Heart right ventricle (tissue), 16 donors: Measurements from ENCODE around the gene CD300C. TPM values are rescaled to one million over a fixed set of nuclear protein-coding genes. Genes with fewer than 3 reads are reported as not detected.
"Not testable (repeated sequence)": the region's sequence is repeated elsewhere in the genome, so short reads cannot be mapped to it uniquely, and the experiment has no call there.

Source experiments
- ATAC-seq, 8 donors: fragments of 200-7000 bp; cut with Tn5 transposase; one replicate each; pipeline ENCODE4 v1.9.1; 2020; ENCODE audit warnings: mild to moderate bottlenecking in 8 of 8, moderate library complexity in 8 of 8, moderate number of reproducible peaks in 1 of 8
- DNase-seq, 2 donors: peaks; one replicate each; pipeline ENCODE4 v3.0.0-alpha.2; 2020
- H3K27ac ChIP-seq, 10 donors: fragments of 200-600 bp; sonication (generic) in 2 of 10; one replicate each; pipeline versions ENCODE4 v1.5.0 to v1.8.0; 2020 to 2022; ENCODE audit warnings: mild to moderate bottlenecking in 3 of 10
- H3K27me3 ChIP-seq, 7 donors: fragments of 200-600 bp; one replicate each; pipeline ENCODE4 v1.8.0; 2021 to 2022; ENCODE audit warnings: mild to moderate bottlenecking in 2 of 7
- H3K36me3 ChIP-seq, 9 donors: fragments of 200-600 bp; sonication (generic) in 1 of 9; one replicate each; pipeline versions ENCODE4 v1.5.0 to v1.8.0; 2020 to 2022; ENCODE audit warnings: mild to moderate bottlenecking in 2 of 9
- H3K4me1 ChIP-seq, 9 donors: fragments of 200-600 bp; sonication (generic) in 1 of 9; one replicate each; pipeline versions ENCODE4 v1.5.0 to v1.8.0; 2020 to 2022; ENCODE audit warnings: mild to moderate bottlenecking in 4 of 9
- H3K4me3 ChIP-seq, 10 donors: fragments of 200-600 bp; sonication (generic) in 2 of 10; one replicate each; pipeline versions ENCODE4 v1.5.0 to v1.8.0; 2020 to 2022; ENCODE audit warnings: mild to moderate bottlenecking in 7 of 10, moderate library complexity in 2 of 10
- H3K9me3 ChIP-seq, 11 donors: fragments of 200-600 bp in 10 of 11; sonication (generic) in 2 of 11; one replicate each; pipeline versions ENCODE4 v1.5.0 to v1.8.0; 2013 to 2022; ENCODE audit warnings: mild to moderate bottlenecking in 2 of 11, control low read depth in 1 of 11, moderate library complexity in 1 of 11
- WGBS, 2 donors: extraction: QIAGEN DNeasy Blood & Tissue Kit; methylation state at CpG; one replicate each; pipeline ENCODE4 v1.1.7; 2013; ENCODE audit warnings: inconsistent platforms in 1 of 2; 5-methylcytosine and 5-hydroxymethylcytosine counted together
- intact Hi-C, 10 donors: fragments of 100-400 bp; cut with DNase I; formaldehyde crosslinking; loops; one replicate each; pipeline versions ENCODE4 v1.11.1 to v1.14.2; 2022
- polyA plus RNA-seq, 2 donors: library from polyadenylated mRNA; stranded (reverse); fragments of 200-250 nt; gene quantifications; one replicate each; pipeline ENCODE4 v1.2.3, GENCODE V29; 2013
- total RNA-seq, 10 donors: library from RNA; stranded (reverse); fragmentation: NEBNext Ultra II Directional in 3 of 10; extraction: Animal tissue kit (Norgen Biotek cat#: 25700) in 3 of 10; gene quantifications; one replicate each; pipeline versions ENCODE4 v1.2.1 to v1.2.4, GENCODE V29; 2021 to 2023
- TF ChIP-seq, protein P1 (sequence below), 9 donors: fragments of 200-600 bp; sonication (generic) in 2 of 9; IDR thresholded peaks; one replicate each; pipeline versions ENCODE4 v1.5.0 to v1.8.0; 2021 to 2022; ENCODE audit warnings: antibody characterized with exemption in 9 of 9, mild to moderate bottlenecking in 5 of 9, moderate library complexity in 1 of 9
- donor health status: Arrhythmogenic right ventricular cardiomyopathy.
- donor health status: ischemic (EF 13 %, LVEDD 7.1; RV severe dilation, severe dysfunction).
- donor health status: healthy with polysubstance abuse.
- donor health status: DM: no; HTN: yes; CAD: no.
- donor health status: DM: no; HTN: no; CAD: no.
- donor health status: ischemic (EF 25% LVEDD 6.9; RV normal size, moderate dysfunction).
- donor health status: ischemic (EF 25% LVEDD 5.7; RV mildly dilated, moderate dysfunction).
- donor health status: healthy.
- donor health status: DM: yes; HTN: yes; CAD: no.
- donor health status: Ischemic cardiomyopathy.
- donor health status: ischemic (EF 35%, LVEDD 5.7; RV mildly dilated, moderate dysfunction).
- donor health status: nonischemic (EF 11% LVEDD 7.7; RV severe dilation, severe dysfunction).
- donor health status: DM: yes; HTN: yes; CAD: no.
- donor health status: PGD.
- donor health status: ischemic (EF 29% LVEDD 5.4; RV normal size, mild dysfunction).
- donor health status: nonischemic (EF 23%, LVEDD 6.1; RV moderate dilation, normal function).

The CD300C gene
- total and polyA plus RNA-seq, 12 donors, result 0.21 to 3.2 (median 0.55) TPM

GRCh38 chr17:74558882-74559519 lies 13.1 kb upstream of the CD300C start:
- no peak overlapping the region for H3K4me3 ChIP-seq
- H3K4me1 ChIP-seq, result peaks cover 0 to 11% (median 0%) of the 10 kb centered on the region in 9 donors
- DNase-seq (no peak), ATAC-seq (no peak)
- H3K27me3 ChIP-seq, result peaks cover 0 to 30% (median 4%) of the 10 kb centered on the region in 7 donors
- no peak overlapping the region for H3K27ac ChIP-seq
- H3K9me3 ChIP-seq, result no peaks in the 10 kb centered on the region
- intact Hi-C loops, result no loop called here
- H3K36me3 ChIP-seq, result no peaks in the 10 kb centered on the region
- TF ChIP-seq, protein P1, sequence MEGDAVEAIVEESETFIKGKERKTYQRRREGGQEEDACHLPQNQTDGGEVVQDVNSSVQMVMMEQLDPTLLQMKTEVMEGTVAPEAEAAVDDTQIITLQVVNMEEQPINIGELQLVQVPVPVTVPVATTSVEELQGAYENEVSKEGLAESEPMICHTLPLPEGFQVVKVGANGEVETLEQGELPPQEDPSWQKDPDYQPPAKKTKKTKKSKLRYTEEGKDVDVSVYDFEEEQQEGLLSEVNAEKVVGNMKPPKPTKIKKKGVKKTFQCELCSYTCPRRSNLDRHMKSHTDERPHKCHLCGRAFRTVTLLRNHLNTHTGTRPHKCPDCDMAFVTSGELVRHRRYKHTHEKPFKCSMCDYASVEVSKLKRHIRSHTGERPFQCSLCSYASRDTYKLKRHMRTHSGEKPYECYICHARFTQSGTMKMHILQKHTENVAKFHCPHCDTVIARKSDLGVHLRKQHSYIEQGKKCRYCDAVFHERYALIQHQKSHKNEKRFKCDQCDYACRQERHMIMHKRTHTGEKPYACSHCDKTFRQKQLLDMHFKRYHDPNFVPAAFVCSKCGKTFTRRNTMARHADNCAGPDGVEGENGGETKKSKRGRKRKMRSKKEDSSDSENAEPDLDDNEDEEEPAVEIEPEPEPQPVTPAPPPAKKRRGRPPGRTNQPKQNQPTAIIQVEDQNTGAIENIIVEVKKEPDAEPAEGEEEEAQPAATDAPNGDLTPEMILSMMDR (IDR thresholded peaks at IDR 0.05), result no peak
- WGBS, 2 donors, result 69 to 73% methylated on average over 6 of the region's 6 CpGs

DNA sequence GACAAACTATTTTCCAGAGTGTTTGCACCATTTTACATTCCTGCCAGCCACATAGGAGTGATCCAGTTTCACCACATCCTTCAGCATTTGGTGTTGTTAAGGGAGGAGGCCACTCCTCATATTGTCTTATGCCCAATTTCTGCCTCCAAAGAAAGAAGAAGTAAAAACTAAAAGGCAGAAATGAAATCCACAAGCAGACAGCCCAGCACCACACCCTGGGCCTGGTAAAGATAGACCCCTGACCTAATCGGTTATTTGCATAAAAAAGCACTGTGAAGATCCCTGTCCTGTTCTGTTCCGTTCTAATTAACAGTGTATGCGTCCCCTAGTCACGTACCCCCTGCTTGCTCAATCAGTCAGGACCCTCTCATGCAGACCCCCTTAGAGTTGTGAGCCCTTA lies 12.5 kb upstream of the CD300C start:
- H3K27me3 ChIP-seq, result peaks cover 0 to 30% (median 3%) of the 10 kb centered on the region in 7 donors
- H3K36me3 ChIP-seq, intact Hi-C loops, ATAC-seq, DNase-seq, H3K27ac ChIP-seq, H3K4me3 ChIP-seq, H3K9me3 ChIP-seq: not testable (repeated sequence)
- H3K4me1 ChIP-seq, result peaks cover 0 to 11% (median 0%) of the 10 kb centered on the region in 9 donors
- WGBS, 2 donors, result 54 to 73% methylated on average over 4 of the region's 4 CpGs

DNA sequence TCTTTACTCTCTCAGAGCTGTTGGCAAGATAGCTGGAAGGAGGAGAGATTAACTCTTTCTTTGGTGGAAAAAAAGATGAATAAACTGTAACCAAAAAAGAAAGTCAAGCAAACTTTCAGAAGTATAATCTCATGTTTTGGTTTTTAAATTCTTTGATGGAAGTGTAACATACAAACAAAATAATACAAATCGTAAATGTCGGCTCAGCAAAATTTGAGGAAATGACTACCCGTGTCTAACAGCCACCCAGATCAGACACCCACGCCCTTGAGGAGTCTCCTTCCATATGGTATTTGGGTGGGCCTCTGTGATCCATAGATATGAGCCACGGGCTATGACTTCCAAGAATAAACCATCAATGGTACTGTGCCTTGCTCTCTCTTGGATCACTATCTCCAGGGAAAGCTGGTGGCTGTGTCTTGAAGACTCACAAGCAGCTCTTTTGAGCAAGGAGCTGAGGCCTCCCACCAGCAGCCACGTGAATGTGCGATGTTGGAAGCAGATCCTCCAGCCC lies 9.6 kb upstream of the CD300C start:
- H3K4me3 ChIP-seq, result no peak overlapping the region
- H3K36me3 ChIP-seq, result no peaks in the 10 kb centered on the region
- no peaks in the 10 kb centered on the region for H3K9me3 ChIP-seq
- H3K27ac ChIP-seq, result no peak overlapping the region
- 55 to 64% methylated on average over 7 of the region's 7 CpGs for WGBS, 2 donors
- peaks cover 0 to 31% (median 7%) of the 10 kb centered on the region in 7 donors for H3K27me3 ChIP-seq
- peaks cover 0 to 11% (median 0%) of the 10 kb centered on the region in 9 donors for H3K4me1 ChIP-seq
- intact Hi-C loops, result no loop called here
- DNase-seq (no peak), ATAC-seq (no peak)
- TF ChIP-seq, protein P1 (IDR thresholded peaks at IDR 0.05), result no peak

GRCh38 chr17:74554909-74555308 lies 9.0 kb upstream of the CD300C start:
- Histone ChIP-seq H3K4me3 (no peak overlapping the region), H3K27ac (no peak overlapping the region), H3K9me3 (no peaks in the 10 kb centered on the region), H3K27me3 (peaks cover 0 to 35% (median 7%) of the 10 kb centered on the region in 7 donors), H3K36me3 (no peaks in the 10 kb centered on the region), H3K4me1 (peaks cover 0 to 11% (median 0%) of the 10 kb centered on the region in 9 donors)
- DNase-seq (no peak), ATAC-seq (no peak)
- 42 to 47% methylated on average over 6 of the region's 6 CpGs for WGBS, 2 donors
- intact Hi-C loops, result no loop called here
- TF ChIP-seq, protein P1 (IDR thresholded peaks at IDR 0.05), result no peak

- H3K9me3 ChIP-seq, result no peaks in the 10 kb centered on the region
- H3K27ac ChIP-seq, result no peak overlapping the region
- TF ChIP-seq, protein P1 (IDR thresholded peaks at IDR 0.05), result no peak
- H3K27me3 ChIP-seq, result peaks cover 0 to 26% (median 23%) of the 10 kb centered on the region in 7 donors
- 46 to 49% methylated on average over 7 of the region's 7 CpGs for WGBS, 2 donors
- ATAC-seq (no peak), DNase-seq (no peak)
- H3K4me3 ChIP-seq, result no peak overlapping the region
- intact Hi-C loops, result no loop called here
- H3K4me1 ChIP-seq, result peaks cover 0 to 9% (median 0%) of the 10 kb centered on the region in 9 donors
- no peaks in the 10 kb centered on the region for H3K36me3 ChIP-seq
Observed at GRCh38 chr17:74552037-74552436, 6.1 kb upstream of the CD300C start.
